ENCODE results near the gene TLL2. TPM values are rescaled to one million over a fixed set of nuclear protein-coding genes. Genes with fewer than 3 reads are reported as not detected.

Gene TLL2
- total and polyA plus RNA-seq, 2 of the 4 experiments (the other 2 are of a cell fraction): under 0.01 to 0.05 TPM

DNA sequence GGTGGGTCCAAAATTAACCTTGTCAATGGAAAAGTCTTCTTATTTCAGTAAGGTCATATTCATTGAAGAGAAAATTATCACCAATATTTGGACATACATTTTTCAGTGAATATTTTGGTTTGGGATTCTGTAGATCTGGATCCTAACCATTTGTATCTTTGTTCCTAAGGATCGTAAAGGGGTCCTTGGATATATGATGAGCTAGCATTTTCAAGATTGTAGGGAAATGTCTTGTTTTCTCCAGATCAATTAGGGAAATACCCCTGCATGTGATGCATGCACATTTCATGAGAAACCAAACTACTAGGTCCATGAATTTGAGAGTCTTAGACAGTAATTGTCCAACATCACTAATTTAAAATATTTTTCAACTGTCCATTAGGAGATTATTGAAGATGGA is 191.5 kb downstream of the TLL2 start:
- TF ChIP-seq MAFK (IDR thresholded peaks at IDR 0.05; ENCODE audit: low read depth, low read length) (peak; percentile 57), RFX5 (IDR thresholded peaks at IDR 0.05; ENCODE audit: low read depth, low read length) (no peak)
- no peak overlapping the region for H3K18ac ChIP-seq (ENCODE audit: low read depth, low read length)
- H2BK15ac ChIP-seq (ENCODE audit: low read depth, low read length): no peak overlapping the region
- in situ Hi-C loops (cut with MboI; ENCODE audit: low sequenced_read_pairs) (no loop called here), dilution Hi-C loops (cut with HindIII; ENCODE audit: low sequenced_read_pairs, unreplicated experiment) (no loop called here), intact Hi-C loops (cut with micrococcal nuclease) (no loop called here)
- no peak overlapping the region for H3K4me2 ChIP-seq (ENCODE audit: low read depth, low read length)
- no peak overlapping the region for H4K5ac ChIP-seq (ENCODE audit: low read depth, low read length)
- no peak overlapping the region for H3K14ac ChIP-seq (replicated peaks; ENCODE audit: low read depth, low read length)
- ChIA-PET POLR2A (ENCODE audit: unreplicated experiment) (no interaction called here), CTCF (interaction anchor here (1.8 kb wide), 1 partner anchor 12 kb away, joined by 6 read pairs; no protein-coding TSS in a partner anchor)
- H3K4me1 ChIP-seq (ENCODE audit: control insufficient read depth, insufficient read depth, low read length): no peaks in the 10 kb centered on the region
- no peak overlapping the region for H2AK9ac ChIP-seq (replicated peaks; ENCODE audit: low read depth, low read length, poor library complexity)
- H4K20me1 ChIP-seq (ENCODE audit: insufficient read depth, low read length): no peaks in the 10 kb centered on the region
- BruUV-seq (replicated peaks): no TSS peak
- H2BK20ac ChIP-seq (ENCODE audit: low read depth, low read length): no peak overlapping the region
- H3K9ac ChIP-seq (ENCODE audit: low read depth, low read length): no peak overlapping the region
- no peak overlapping the region for H3K4me3 ChIP-seq (ENCODE audit: insufficient read depth, low read depth, low read length)
- H3K9me1 ChIP-seq (ENCODE audit: insufficient read depth, low read length): no peaks in the 10 kb centered on the region
- no peak overlapping the region for H4K91ac ChIP-seq (ENCODE audit: insufficient read depth, low read depth, low read length)
- no peak overlapping the region for H2BK5ac ChIP-seq (ENCODE audit: low read depth, low read length, poor library complexity, severe bottlenecking)
- ATAC-seq (ENCODE audit: low read depth) (no peak), DNase-seq (no peak)
- H3K79me1 ChIP-seq (ENCODE audit: low read depth in 1 of 2, low read length in 2 of 2): no peaks in the 10 kb centered on the region
- H3K4ac ChIP-seq (ENCODE audit: low read depth, low read length): no peak overlapping the region
- no CpG with 5 or more reads among the region's 1 CpG for WGBS, 2 experiments (ENCODE audit: extremely low coverage in 2 of 2, insufficient read length in 1 of 2)
- H3K27me3 ChIP-seq (ENCODE audit: control insufficient read depth, insufficient read depth, low read length): no peaks in the 10 kb centered on the region
- H2BK120ac ChIP-seq (ENCODE audit: low read depth, low read length): no peak overlapping the region
- H4K8ac ChIP-seq (ENCODE audit: low read depth in 2 of 2, low read length in 2 of 2): no peak overlapping the region
- no peaks in the 10 kb centered on the region for H3K36me3 ChIP-seq (ENCODE audit: control insufficient read depth, insufficient read depth, low read length)
- no peaks in the 10 kb centered on the region for H3K9me3 ChIP-seq (ENCODE audit: control insufficient read depth, insufficient read depth, low read length)
- H3K27ac ChIP-seq (ENCODE audit: insufficient read depth, low read length): no peak overlapping the region
- H2AFZ ChIP-seq (replicated peaks; ENCODE audit: low read length, poor library complexity): no peak overlapping the region
- no peak overlapping the region for H2AK5ac ChIP-seq (ENCODE audit: low read depth, low read length)
- H3K56ac ChIP-seq (ENCODE audit: extremely low read depth, insufficient read depth, low read length): no peak overlapping the region
- no peak overlapping the region for H3K23ac ChIP-seq (ENCODE audit: low read depth, low read length)
